Measurements from ENCODE around the gene ALKAL2.

ALKAL2 gene

GRCh38 chr2:289362-290089 is 1.6 kb upstream of the ALKAL2 start:
- no peak for DNase-seq

GRCh38 chr2:288758-289361 is 969 bp upstream of the ALKAL2 start:
- no peak for DNase-seq

- DNase-seq: no peak
Measured at GRCh38 chr2:287471-287885, 413 bp downstream of the ALKAL2 start.

GRCh38 chr2:286774-287392 is 1.0 kb downstream of the ALKAL2 start:
- DNase-seq: no peak

- DNase-seq: no peak
Measured at GRCh38 chr2:286035-286434, 1.9 kb downstream of the ALKAL2 start.

GRCh38 chr2:285531-285930 is 2.4 kb downstream of the ALKAL2 start:
- no peak for DNase-seq

GRCh38 chr2:284896-285492 is 2.9 kb downstream of the ALKAL2 start:
- DNase-seq: no peak

- no peak for DNase-seq
Measured at GRCh38 chr2:283996-284794, 3.7 kb downstream of the ALKAL2 start.

GRCh38 chr2:282371-283263 is 5.3 kb downstream of the ALKAL2 start:
- no peak for DNase-seq

- DNase-seq: no peak
Measured at GRCh38 chr2:281381-281780, 6.5 kb downstream of the ALKAL2 start.

GRCh38 chr2:280650-281110 is 7.2 kb downstream of the ALKAL2 start:
- no peak for DNase-seq

GRCh38 chr2:279956-280649 is 7.8 kb downstream of the ALKAL2 start:
- DNase-seq: no peak

GRCh38 chr2:279366-279765 is 8.5 kb downstream of the ALKAL2 start:
- DNase-seq: no peak

GRCh38 chr2:278927-279320 is 9.0 kb downstream of the ALKAL2 start:
- DNase-seq: no peak

GRCh38 chr2:278312-278926 is 9.5 kb downstream of the ALKAL2 start:
- DNase-seq: no peak

- DNase-seq: no peak
Measured at GRCh38 chr2:275466-275865, 12.4 kb downstream of the ALKAL2 start.

- no peak for DNase-seq
Measured at GRCh38 chr2:274503-274902, 13.4 kb downstream of the ALKAL2 start.

- no peak for DNase-seq
Measured at GRCh38 chr2:273333-273732, 14.6 kb downstream of the ALKAL2 start.

- DNase-seq: no peak
Measured at GRCh38 chr2:271917-272316, 16.0 kb downstream of the ALKAL2 start.

- no peak for DNase-seq
Measured at GRCh38 chr2:270861-271260, 17.0 kb downstream of the ALKAL2 start.
